HG03039 (cell line): Measurements from ENCODE around the gene SLC16A4.
"Not testable (repeated sequence)": the region's sequence is repeated elsewhere in the genome, so short reads cannot be mapped to it uniquely, and the experiment has no call there.

ENCODE experiments used
- ATAC-seq: cut with Tn5 transposase; IDR thresholded peaks from one replicate; pipeline ENCODE4 v1.9.1; 2021; ENCODE audit warnings: mild to moderate bottlenecking, moderate library complexity; ENCODE audit not compliant: unreplicated experiment

SLC16A4 gene

DNA sequence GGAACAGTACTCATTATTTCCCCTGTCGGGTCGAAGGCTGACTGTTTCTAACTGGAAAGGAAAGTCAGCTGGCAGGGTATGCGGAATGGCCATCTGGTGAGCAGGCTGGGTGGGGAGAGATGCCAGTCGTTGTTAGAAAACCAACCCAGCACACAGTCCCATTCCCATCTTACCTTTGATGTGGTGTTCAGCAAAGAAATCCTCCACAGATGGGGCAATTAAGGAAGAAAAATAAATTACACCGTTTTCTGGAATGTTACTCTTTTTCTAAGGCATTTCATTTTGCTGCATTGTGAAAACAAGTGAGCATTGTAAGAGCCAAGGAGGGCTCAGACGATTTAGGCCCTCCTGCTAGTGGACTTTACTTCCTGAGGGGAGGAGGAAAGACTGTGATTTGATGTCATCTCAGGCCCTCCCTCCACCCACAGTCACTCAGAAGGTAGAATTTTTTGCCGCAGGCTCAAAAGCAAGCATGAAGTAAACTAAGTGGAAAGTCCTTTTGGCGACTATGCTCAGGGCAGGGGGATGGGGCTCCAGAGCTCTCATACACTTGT lies at the start of gene SLC16A4:
Gene SLC16A4 (minus strand): TSS at position 335 of the 554 bp plus-strand sequence. CDS start 1,703 bp downstream, outside the sequence.
- ATAC-seq, result no peak

DNA sequence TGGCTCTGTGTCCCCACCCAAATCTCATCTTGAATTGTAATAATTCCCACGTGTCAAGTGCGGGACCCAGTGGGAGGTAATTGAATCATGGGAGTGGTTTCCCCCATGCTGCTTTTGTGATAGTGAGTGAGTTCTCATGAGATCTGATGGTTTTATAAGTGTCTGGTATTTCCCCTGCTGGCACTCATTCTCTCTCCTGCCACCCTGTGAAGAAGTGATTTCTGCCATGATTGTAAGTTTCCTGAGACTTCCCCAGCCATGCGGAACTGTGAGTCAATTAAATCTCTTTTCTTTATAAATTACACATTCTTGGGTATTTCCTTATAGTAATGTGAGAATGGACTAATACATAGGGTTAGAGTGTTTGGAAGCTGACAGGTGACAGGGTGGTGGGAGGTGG lies 49.0 kb upstream of the SLC16A4 start:
- ATAC-seq, result not testable (repeated sequence)

- no peak for ATAC-seq
Measured at GRCh38 chr1:110438893-110439292, 48.1 kb upstream of the SLC16A4 start.

DNA sequence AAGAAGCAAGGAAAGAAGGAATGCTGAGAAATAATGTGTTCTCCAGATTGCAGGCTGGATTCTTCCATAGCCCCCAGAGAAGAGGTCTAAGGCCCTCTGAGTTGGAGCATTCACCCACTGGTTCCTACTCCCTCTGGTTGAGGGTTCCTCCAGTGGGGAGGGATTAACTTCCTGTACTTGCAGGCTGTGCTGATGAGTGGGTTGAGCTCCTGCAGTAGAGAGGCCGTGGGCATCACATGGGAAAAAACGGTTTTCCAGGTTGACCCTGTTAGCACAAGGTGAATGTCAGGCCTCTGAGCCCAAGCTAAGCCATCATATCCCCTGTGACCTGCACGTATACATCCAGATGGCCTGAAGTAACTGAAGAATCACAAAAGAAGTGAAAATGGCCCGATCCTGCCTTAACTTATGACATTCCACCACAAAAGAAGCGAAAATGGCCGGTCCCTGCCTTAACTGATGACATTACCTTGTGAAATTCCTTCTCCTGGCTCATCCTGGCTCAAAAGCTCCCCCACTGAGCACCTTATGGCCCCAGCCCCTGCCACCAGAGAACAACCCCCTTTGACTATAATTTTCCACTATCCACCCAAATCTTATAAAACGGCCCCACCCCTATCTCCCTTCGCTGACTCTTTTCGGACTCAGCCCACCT lies 46.9 kb upstream of the SLC16A4 start:
- ATAC-seq, result not testable (repeated sequence)

- ATAC-seq, result no peak
Measured at GRCh38 chr1:110436635-110437034, 45.8 kb upstream of the SLC16A4 start.

DNA sequence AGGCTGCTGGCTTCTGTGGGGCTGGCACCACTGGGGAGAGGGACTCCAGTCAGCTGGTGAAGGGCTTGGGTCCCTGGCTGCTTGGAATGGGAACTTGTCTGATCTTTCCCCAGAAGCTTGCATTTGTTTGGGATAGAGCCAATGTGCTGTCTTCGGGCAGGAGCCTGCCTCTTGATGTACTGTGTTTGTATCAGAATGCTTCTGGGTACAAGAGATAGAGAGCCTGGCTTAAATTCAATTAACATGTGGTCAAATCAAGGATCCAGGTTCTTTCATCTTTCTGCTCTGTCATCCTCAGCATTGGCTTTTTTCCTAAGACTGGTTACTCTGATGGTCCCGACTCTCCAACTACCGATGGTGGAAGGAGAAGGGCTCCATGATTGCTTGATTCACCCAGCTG lies 44.1 kb upstream of the SLC16A4 start:
- no peak for ATAC-seq

DNA sequence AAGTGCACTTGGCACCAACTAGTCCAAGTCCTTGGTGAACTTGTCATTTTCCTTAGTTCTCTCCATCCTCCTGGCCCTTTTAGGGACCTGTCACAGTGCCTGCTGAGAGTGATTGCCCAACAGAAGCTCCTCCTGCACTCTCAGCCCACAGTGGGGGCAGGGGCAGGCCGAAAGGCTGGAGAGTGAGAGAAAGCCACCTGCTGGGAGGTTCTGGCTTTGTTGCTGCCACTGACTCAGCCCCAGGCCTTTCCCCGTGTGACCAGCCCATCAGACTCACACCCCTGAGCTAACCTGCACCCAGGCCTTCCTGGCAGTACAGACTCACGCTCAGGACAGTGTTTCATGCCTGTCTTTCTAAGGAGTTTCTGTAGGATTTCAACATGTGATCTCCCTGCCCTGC lies 43.0 kb upstream of the SLC16A4 start:
- ATAC-seq, result no peak

- ATAC-seq, result no peak
Measured at GRCh38 chr1:110433213-110433612, 42.4 kb upstream of the SLC16A4 start.

- no peak for ATAC-seq
Measured at GRCh38 chr1:110430901-110431300, 40.1 kb upstream of the SLC16A4 start.

GRCh38 chr1:110430366-110430765 lies 39.5 kb upstream of the SLC16A4 start:
- no peak for ATAC-seq

GRCh38 chr1:110428946-110429345 lies 38.1 kb upstream of the SLC16A4 start:
- ATAC-seq, result no peak

- no peak for ATAC-seq
Measured at GRCh38 chr1:110426854-110427253, 36.0 kb upstream of the SLC16A4 start.

DNA sequence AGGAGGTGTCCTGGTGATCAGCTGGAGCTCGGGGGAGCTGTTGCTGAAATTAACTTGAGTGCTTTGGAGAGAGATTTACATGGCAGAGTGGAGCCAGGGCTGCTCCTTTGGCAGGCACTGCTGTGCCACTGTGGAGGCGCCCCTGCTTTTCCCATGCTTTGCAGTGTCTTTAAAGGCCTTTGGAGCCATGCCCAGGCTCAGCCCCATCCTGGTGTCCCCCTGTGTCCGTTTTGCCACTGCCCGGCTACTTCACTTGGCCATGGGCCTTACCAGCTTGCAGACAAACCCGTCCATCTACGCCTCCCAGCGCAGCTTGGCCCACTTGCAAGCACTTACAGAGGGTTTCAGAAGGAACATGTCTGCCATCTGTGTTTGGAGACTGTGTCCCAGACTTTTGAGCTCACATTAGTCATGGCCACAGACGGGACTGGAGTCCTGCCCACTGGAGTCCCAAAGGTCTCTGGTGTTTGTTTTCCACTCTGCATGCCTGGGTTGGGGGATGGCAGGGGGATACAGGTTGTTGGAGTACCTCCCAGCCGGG lies 34.9 kb upstream of the SLC16A4 start:
- no peak for ATAC-seq

GRCh38 chr1:110424699-110425611 lies 34.1 kb upstream of the SLC16A4 start:
- ATAC-seq, result no peak

GRCh38 chr1:110420874-110421793 lies 30.3 kb upstream of the SLC16A4 start:
- no peak for ATAC-seq

DNA sequence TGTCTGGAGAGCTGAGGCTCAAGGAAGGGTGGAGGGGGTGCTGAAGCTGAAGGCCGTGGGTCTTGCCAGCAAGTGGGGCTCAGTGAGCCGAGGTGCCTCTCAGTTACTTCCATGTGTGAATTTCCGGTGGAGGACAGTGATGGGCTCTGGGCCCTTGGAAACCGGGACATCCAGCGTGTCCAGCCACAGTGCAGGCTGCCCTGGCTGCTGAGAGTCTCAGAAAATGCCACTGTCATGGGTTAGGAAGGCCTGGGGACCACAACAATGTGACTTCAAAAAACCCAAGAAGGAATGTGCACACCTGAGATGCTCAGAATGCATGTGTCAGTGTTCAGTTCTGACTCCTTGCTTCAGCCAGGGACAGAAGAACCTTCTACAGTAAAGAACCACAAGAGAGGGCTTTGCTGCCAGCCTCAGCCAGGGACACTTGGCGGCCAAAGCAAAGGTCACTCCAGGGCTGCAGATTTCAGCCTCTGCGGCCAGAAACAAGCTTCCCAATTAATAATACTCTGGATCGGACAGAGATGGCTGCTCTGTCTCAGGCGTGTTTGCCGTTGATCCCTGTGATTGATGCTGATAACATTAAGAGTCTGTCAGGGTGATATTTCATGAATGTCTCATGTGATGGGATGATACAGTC lies 29.3 kb upstream of the SLC16A4 start:
- no peak for ATAC-seq

GRCh38 chr1:110418729-110419128 lies 27.9 kb upstream of the SLC16A4 start:
- no peak for ATAC-seq

DNA sequence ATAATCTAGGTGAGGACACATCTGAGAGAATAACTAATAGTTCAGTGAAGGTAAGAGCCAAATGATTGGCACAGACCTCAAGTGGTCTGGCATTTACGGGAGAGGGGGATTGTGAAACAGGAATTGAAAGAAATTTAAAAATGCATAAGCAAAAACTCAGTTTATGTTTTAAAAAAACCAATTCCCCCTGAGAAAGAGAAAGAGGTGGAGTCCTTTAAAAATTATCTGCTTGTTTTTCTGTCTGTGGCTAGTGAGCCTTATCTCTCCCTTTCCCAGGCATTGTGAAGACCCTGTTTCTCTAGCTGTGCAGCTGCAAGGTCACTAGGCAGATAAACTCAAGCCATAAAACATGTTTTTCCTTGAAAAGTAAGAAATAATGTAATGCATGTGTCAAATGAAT lies 22.2 kb upstream of the SLC16A4 start:
- ATAC-seq, result not testable (repeated sequence)

GRCh38 chr1:110412576-110412975 lies 21.8 kb upstream of the SLC16A4 start:
- ATAC-seq, result no peak

DNA sequence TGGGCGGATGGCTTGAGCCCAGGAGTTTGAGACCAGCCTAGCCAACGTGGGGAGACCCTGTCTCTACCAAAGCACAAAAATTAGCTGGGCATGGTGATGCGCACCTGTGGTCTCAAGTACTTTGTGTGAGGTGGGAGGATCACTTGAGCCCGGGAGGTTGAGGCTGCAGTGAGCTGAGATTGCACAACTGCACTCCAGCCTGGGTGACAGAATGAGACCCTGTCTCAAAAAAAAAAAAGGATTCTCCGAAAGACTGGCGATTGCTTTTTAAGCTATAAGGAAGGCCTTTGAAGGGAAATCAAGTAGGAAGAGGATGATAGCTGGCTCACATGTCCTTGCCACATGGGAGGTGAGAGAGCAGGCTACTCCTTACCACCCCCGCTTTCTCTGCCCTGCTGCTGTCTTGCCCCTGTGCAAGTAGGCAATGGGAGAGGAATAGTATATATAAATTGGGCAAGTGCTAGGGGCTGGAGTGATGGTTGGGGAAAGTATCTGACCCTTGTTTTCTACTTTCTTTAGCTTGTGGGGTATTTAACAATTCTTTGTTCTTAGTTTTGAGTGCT lies 20.4 kb upstream of the SLC16A4 start:
- no peak for ATAC-seq
